ENCODE measurements around the gene TMED10. TPM values are rescaled to one million over a fixed set of nuclear protein-coding genes. Genes with fewer than 3 reads are reported as not detected.
A peak's percentile ranks its signal among the peaks of the same experiment; 100 is the strongest.
"Not testable (repeated sequence)": the region's sequence is repeated elsewhere in the genome, so short reads cannot be mapped to it uniquely, and the experiment has no call there.

The TMED10 gene
- total RNA-seq, 2 donors from 2014 or later = 187 to 235 TPM

DNA sequence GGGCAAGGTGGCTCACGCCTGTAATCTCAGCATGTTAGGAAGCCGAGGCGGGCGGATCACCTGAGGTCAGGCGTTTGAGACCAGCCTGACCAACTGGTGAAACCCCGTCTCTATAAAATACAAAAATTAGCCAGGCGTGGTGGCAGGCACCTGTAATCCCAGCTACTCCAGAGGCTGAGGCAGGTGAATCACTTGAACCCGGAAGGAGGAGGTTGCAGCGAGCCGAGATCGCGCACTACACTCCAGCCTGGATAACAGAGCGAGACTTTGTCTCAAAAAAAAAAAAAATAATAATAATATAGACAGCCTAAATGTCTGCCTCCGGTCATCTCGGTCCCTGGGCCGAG is 49.0 kb downstream of the TMED10 start:
- peak overlapping the region; percentile 92 to 99 for H3K4me3 Mint-ChIP-seq

GRCh38 chr14:75126679-75127473 is 49.5 kb downstream of the TMED10 start, which contains the start of gene NEK9:
Gene NEK9 (minus strand): TSS chr14:75127048. CDS start chr14:75126921, 127 bp downstream.
- Mint-ChIP-seq H3K27me3 (ENCODE audit: low read depth) (no peaks in the 10 kb centered on the region), H3K27ac (peak within 1 kb of the TSS; percentile 100), H3K4me3 (peak within 1 kb of the TSS; percentile 92 to 99), H3K36me3 (ENCODE audit: insufficient read depth in 2 of 2) (peaks cover 6 to 10% of the 10 kb centered on the region in 2 donors), H3K4me1 (ENCODE audit: low read depth) (peaks cover 46% of the 10 kb centered on the region), H3K9me3 (no peaks in the 10 kb centered on the region)
- DNase-seq (peak; percentile 92 to 94), ATAC-seq (replicated peaks in 1 of 2) (peak; percentile 96)

More for the DNA sequence above, 49.0 kb downstream of the TMED10 start:
- Mint-ChIP-seq H3K27ac (peak overlapping the region; percentile 99), H3K36me3 (ENCODE audit: insufficient read depth in 2 of 2) (peaks cover 6 to 12% of the 10 kb centered on the region in 2 donors), H3K4me1 (ENCODE audit: low read depth) (peaks cover 49% of the 10 kb centered on the region)
- ATAC-seq (replicated peaks in 1 of 2); H3K9me3 Mint-ChIP-seq; DNase-seq; H3K27me3 Mint-ChIP-seq (ENCODE audit: low read depth): not testable (repeated sequence)

GRCh38 chr14:75126121-75126544 is 50.3 kb downstream of the TMED10 start:
- no peaks in the 10 kb centered on the region for H3K27me3 Mint-ChIP-seq (ENCODE audit: low read depth)
- peak overlapping the region; percentile 100 for H3K27ac Mint-ChIP-seq
- no peak for DNase-seq
- H3K4me3 Mint-ChIP-seq = peak overlapping the region; percentile 92 to 99
- no peaks in the 10 kb centered on the region for H3K9me3 Mint-ChIP-seq
- no peak for ATAC-seq (replicated peaks in 1 of 2)
- H3K36me3 Mint-ChIP-seq (ENCODE audit: insufficient read depth in 2 of 2) = peaks cover 8 to 10% of the 10 kb centered on the region in 2 donors
- H3K4me1 Mint-ChIP-seq (ENCODE audit: low read depth) = peaks cover 49% of the 10 kb centered on the region

DNA sequence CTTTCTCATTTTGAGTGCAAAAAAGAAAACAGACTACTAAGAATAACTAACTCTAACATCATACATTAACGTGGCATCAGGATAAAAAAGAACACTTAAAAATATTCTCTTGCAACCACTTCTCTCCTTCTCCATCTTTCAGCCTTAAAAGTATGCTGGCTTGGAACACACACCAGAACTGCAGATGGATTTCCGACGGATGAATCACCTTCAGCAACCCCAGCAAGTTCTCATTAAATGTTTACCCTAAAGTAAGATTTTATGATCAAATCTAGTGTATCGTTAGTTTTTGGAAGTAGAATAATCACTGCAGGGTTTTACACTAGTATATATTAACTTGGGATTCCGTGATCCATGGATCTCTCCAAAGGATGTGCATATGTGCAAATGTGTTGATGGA is 50.8 kb downstream of the TMED10 start:
- peak overlapping the region; percentile 100 for H3K27ac Mint-ChIP-seq
- H3K27me3 Mint-ChIP-seq (ENCODE audit: low read depth) = no peaks in the 10 kb centered on the region
- peak overlapping the region; percentile 92 to 99 for H3K4me3 Mint-ChIP-seq
- no peak for ATAC-seq (replicated peaks in 1 of 2)
- no peak for DNase-seq
- peaks cover 54% of the 10 kb centered on the region for H3K4me1 Mint-ChIP-seq (ENCODE audit: low read depth)
- H3K9me3 Mint-ChIP-seq = no peaks in the 10 kb centered on the region
- H3K36me3 Mint-ChIP-seq (ENCODE audit: insufficient read depth in 2 of 2) = peaks cover 8 to 10% of the 10 kb centered on the region in 2 donors

- DNase-seq (peak; percentile 14 to 17), ATAC-seq (replicated peaks in 1 of 2) (peak in 1 of 2 donors; percentile 27)
These were observed 52.4 kb downstream of the TMED10 start for GRCh38 chr14:75123991-75124390.

DNA sequence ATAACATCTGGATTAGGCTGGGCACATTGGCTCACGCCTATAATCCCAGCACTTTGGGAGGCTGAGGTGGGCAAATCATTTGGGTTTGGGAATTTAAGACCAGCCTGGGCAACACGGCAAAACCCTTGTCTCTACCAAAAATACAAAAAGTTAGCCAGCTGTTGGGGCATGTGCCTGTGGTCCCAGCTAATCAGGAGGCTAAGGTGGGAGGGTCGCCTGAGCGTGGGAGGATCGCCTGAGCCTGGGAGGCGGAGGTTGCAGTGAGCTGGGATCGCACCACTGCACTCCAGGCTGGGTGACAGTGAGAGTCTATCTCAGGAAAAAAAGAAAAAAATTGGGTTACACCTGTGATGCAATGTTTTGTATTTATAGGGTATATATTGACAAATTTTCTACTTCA is 54.9 kb downstream of the TMED10 start:
- H3K27ac Mint-ChIP-seq = no peak overlapping the region
- H3K36me3 Mint-ChIP-seq (ENCODE audit: insufficient read depth in 2 of 2) = peaks cover 4 to 9% of the 10 kb centered on the region in 2 donors

More at GRCh38 chr14:75123991-75124390, 52.4 kb downstream of the TMED10 start:
- Mint-ChIP-seq H3K27ac (peak overlapping the region; percentile 73), H3K4me3 (peak overlapping the region; percentile 42 to 99), H3K27me3 (ENCODE audit: low read depth) (no peaks in the 10 kb centered on the region), H3K36me3 (ENCODE audit: insufficient read depth in 2 of 2) (peaks cover 10 to 11% of the 10 kb centered on the region in 2 donors), H3K4me1 (ENCODE audit: low read depth) (peaks cover 58% of the 10 kb centered on the region), H3K9me3 (no peaks in the 10 kb centered on the region)

DNA sequence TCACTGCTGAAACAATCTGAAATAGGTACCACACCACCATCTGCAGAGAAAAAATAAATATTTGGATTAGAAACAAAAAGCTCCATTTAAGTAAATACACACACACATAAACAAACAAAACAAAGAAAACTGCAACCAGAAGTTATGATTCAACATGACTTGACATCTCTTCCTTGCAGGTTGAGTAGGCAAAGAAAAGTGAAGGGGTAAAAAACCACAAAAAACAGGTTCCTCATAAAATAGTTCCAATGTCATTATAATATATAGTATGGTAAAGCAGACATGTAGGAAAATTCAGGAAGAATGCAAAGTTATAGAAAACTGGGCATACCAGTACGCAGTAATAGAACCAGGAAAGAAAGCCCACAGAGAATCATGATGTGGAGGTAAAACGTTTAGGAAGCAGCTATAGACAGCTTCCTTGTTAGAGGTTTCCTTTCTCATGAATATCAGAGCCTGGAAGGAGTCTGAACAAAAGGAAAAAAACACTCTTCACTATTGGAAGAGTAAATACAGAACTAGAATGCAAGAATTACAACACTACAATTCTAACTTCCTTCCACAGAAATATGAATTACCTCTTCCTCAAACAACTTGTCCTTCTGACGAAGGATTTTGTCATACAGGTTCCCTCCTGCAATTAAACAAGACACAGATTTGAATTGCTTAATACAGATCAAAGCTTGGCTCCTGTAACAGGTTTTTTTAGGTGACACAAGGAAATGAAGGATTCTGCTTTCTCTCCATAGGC is 55.7 kb downstream of the TMED10 start:
- DNase-seq (no peak), ATAC-seq (replicated peaks in 1 of 2) (no peak)
- H3K4me3 Mint-ChIP-seq = no peak overlapping the region
- H3K36me3 Mint-ChIP-seq (ENCODE audit: insufficient read depth in 2 of 2) = peaks cover 1 to 5% of the 10 kb centered on the region in 2 donors
- no peaks in the 10 kb centered on the region for H3K27me3 Mint-ChIP-seq (ENCODE audit: low read depth)
- peak overlapping the region; percentile 42 for H3K27ac Mint-ChIP-seq
- no peaks in the 10 kb centered on the region for H3K9me3 Mint-ChIP-seq
- peaks cover 35% of the 10 kb centered on the region for H3K4me1 Mint-ChIP-seq (ENCODE audit: low read depth)

More for the DNA sequence above, 54.9 kb downstream of the TMED10 start:
- Mint-ChIP-seq H3K4me1 (ENCODE audit: low read depth) (peaks cover 40% of the 10 kb centered on the region), H3K9me3 (no peaks in the 10 kb centered on the region), H3K4me3 (no peak overlapping the region), H3K27me3 (ENCODE audit: low read depth) (no peaks in the 10 kb centered on the region)
- no peak for DNase-seq
- ATAC-seq (replicated peaks in 1 of 2) = no peak

DNA sequence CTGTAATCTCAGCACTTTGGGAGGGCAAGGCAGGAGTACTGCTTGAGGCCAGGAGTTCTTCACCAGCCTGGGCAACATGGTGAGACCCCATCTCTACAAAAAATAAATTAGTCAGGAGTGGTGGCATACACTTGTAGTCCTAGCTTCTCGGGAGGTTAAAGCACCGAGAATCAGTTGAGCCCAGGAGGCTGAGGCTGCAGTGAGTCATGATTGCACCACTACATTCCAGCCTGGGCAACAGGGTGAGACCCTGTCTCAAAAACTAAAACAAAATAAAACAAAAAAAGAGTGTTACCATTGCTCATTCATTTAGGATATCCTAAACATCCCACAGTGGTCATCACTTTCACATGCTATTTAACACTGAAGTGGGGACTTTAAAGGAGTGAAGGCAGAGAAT is 57.4 kb downstream of the TMED10 start:
- H3K4me3 Mint-ChIP-seq = no peak overlapping the region
- peaks cover 18% of the 10 kb centered on the region for H3K4me1 Mint-ChIP-seq (ENCODE audit: low read depth)
- no peak overlapping the region for H3K27ac Mint-ChIP-seq
- peaks cover 1 to 8% of the 10 kb centered on the region in 2 donors for H3K36me3 Mint-ChIP-seq (ENCODE audit: insufficient read depth in 2 of 2)
- ATAC-seq (replicated peaks in 1 of 2) (no peak), DNase-seq (no peak)
- H3K9me3 Mint-ChIP-seq = no peaks in the 10 kb centered on the region
- H3K27me3 Mint-ChIP-seq (ENCODE audit: low read depth) = no peaks in the 10 kb centered on the region

- Mint-ChIP-seq H3K4me1 (ENCODE audit: low read depth) (no peaks in the 10 kb centered on the region), H3K4me3 (no peak overlapping the region), H3K36me3 (ENCODE audit: insufficient read depth in 2 of 2) (peaks cover 2 to 25% of the 10 kb centered on the region in 2 donors), H3K27ac (peak overlapping the region; percentile 76), H3K27me3 (ENCODE audit: low read depth) (no peaks in the 10 kb centered on the region), H3K9me3 (no peaks in the 10 kb centered on the region)
- no peak for DNase-seq
- ATAC-seq (replicated peaks in 1 of 2) = peak in 1 of 2 donors; percentile 56
These were observed 62.4 kb downstream of the TMED10 start for GRCh38 chr14:75113932-75114539.

DNA sequence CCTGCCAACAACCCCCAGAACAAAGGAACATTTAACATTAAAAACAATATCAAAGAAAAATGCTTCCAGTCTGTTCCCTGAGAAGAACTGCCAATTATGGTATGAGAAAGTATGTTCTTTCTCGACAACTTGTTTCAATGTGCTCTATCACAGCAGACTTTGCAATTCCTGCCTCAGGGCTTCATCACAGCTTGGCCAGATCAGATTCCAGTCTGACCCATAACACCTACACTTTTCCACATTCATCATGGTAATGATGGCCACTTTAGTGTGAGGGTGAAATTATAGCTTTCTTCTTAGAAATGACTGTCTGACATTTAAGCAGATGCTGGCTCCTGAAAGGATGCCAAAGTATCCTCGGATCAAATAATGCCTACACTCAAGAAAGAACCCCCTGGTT is 66.5 kb downstream of the TMED10 start:
- peaks cover 8 to 35% of the 10 kb centered on the region in 2 donors for H3K36me3 Mint-ChIP-seq (ENCODE audit: insufficient read depth in 2 of 2)
- H3K27me3 Mint-ChIP-seq (ENCODE audit: low read depth) = no peaks in the 10 kb centered on the region
- ATAC-seq (replicated peaks in 1 of 2) (no peak), DNase-seq (no peak)
- H3K9me3 Mint-ChIP-seq = no peaks in the 10 kb centered on the region
- no peaks in the 10 kb centered on the region for H3K4me1 Mint-ChIP-seq (ENCODE audit: low read depth)
- no peak overlapping the region for H3K27ac Mint-ChIP-seq
- H3K4me3 Mint-ChIP-seq = no peak overlapping the region

DNA sequence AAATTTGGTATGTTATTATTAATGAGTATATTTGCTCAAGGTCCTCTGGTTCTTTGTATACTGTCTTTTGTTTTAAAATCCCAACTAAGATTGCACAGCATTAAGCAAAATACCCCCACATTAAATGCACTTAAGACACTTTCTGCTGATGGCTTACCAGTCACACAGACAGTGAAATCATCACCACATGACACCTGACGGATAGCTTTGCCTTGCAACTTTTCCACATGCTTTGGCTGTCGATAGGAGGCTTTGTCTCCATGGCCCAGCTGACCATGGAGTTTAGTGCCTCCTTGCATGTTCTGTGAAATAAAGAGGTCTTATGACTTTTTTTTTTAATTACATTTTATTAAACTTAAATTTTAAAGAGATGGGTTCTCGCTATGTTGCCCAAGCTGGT is 69.2 kb downstream of the TMED10 start:
- Mint-ChIP-seq H3K27me3 (ENCODE audit: low read depth) (no peaks in the 10 kb centered on the region), H3K9me3 (no peaks in the 10 kb centered on the region), H3K27ac (no peak overlapping the region), H3K36me3 (ENCODE audit: insufficient read depth in 2 of 2) (peaks cover 8 to 34% of the 10 kb centered on the region in 2 donors), H3K4me1 (ENCODE audit: low read depth) (no peaks in the 10 kb centered on the region), H3K4me3 (no peak overlapping the region)
- DNase-seq = no peak
- no peak for ATAC-seq (replicated peaks in 1 of 2)

- Mint-ChIP-seq H3K27me3 (ENCODE audit: low read depth) (no peaks in the 10 kb centered on the region), H3K4me1 (ENCODE audit: low read depth) (no peaks in the 10 kb centered on the region), H3K36me3 (ENCODE audit: insufficient read depth in 2 of 2) (peaks cover 6 to 23% of the 10 kb centered on the region in 2 donors), H3K9me3 (no peaks in the 10 kb centered on the region), H3K27ac (no peak overlapping the region), H3K4me3 (no peak overlapping the region)
- no peak for DNase-seq
- ATAC-seq (replicated peaks in 1 of 2) = no peak
These were observed 74.9 kb downstream of the TMED10 start for GRCh38 chr14:75101491-75101890.

DNA sequence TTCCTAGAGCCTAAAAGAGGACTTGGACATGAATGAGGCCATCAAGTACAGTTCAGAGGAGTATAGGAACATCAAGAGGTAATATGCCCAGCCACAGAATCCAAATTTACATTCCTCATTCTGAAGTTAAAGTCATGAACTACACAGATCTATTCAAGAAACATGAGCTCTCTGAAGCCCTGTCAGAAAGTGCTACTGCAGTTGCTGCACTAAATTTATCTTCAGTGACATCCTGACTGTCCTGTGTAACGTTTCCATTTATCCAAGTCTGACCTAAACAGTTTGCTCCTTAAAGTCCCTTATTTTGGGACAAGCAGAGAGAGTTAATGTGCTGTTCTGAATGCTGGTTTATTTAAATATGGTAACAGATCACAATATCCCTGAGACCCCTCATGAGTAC is 77.7 kb downstream of the TMED10 start:
- no peak overlapping the region for H3K4me3 Mint-ChIP-seq
- H3K36me3 Mint-ChIP-seq (ENCODE audit: insufficient read depth in 2 of 2) = peaks cover 5 to 15% of the 10 kb centered on the region in 2 donors
- H3K27me3 Mint-ChIP-seq (ENCODE audit: low read depth) = no peaks in the 10 kb centered on the region

More for the DNA sequence above, 77.7 kb downstream of the TMED10 start:
- peak overlapping the region; percentile 68 for H3K27ac Mint-ChIP-seq
- H3K9me3 Mint-ChIP-seq = no peaks in the 10 kb centered on the region
- DNase-seq (no peak), ATAC-seq (replicated peaks in 1 of 2) (no peak)
- no peaks in the 10 kb centered on the region for H3K4me1 Mint-ChIP-seq (ENCODE audit: low read depth)
